GM18867 (cell line): ENCODE measurements around the gene PIK3IP1.

Source experiments
- ATAC-seq: cut with Tn5 transposase; IDR thresholded peaks from one replicate; pipeline ENCODE4 v1.9.1; 2021; ENCODE audit warnings: mild to moderate bottlenecking, moderate library complexity; ENCODE audit not compliant: unreplicated experiment

Gene PIK3IP1

GRCh38 chr22:31313366-31314147 lies 21.3 kb upstream of the PIK3IP1 start:
- no peak for ATAC-seq

GRCh38 chr22:31308181-31308580 lies 15.9 kb upstream of the PIK3IP1 start:
- no peak for ATAC-seq

- no peak for ATAC-seq
Observed at GRCh38 chr22:31305194-31305593, 12.9 kb upstream of the PIK3IP1 start.

GRCh38 chr22:31302537-31302936 lies 10.2 kb upstream of the PIK3IP1 start:
- ATAC-seq = no peak

- ATAC-seq = no peak
Observed at GRCh38 chr22:31302006-31302405, 9.7 kb upstream of the PIK3IP1 start.

- ATAC-seq = no peak
Observed at GRCh38 chr22:31300896-31301295, 8.6 kb upstream of the PIK3IP1 start.

- no peak for ATAC-seq
Observed at GRCh38 chr22:31295831-31296657, 3.8 kb upstream of the PIK3IP1 start.

- ATAC-seq = no peak
Observed at GRCh38 chr22:31295360-31295759, 3.1 kb upstream of the PIK3IP1 start.

- no peak for ATAC-seq
Observed at GRCh38 chr22:31291481-31292235, 630 bp downstream of the PIK3IP1 start.

GRCh38 chr22:31290494-31291471 lies 1.5 kb downstream of the PIK3IP1 start:
- peak; percentile 90 for ATAC-seq

- ATAC-seq = no peak
Observed at GRCh38 chr22:31289344-31289743, 2.9 kb downstream of the PIK3IP1 start.

GRCh38 chr22:31288496-31289240 lies 3.6 kb downstream of the PIK3IP1 start:
- no peak for ATAC-seq

GRCh38 chr22:31287818-31288495 lies 4.3 kb downstream of the PIK3IP1 start:
- no peak for ATAC-seq

- ATAC-seq = no peak
Observed at GRCh38 chr22:31286360-31287255, 5.7 kb downstream of the PIK3IP1 start.

GRCh38 chr22:31284281-31285155 lies 7.8 kb downstream of the PIK3IP1 start:
- ATAC-seq = no peak

- no peak for ATAC-seq
Observed at GRCh38 chr22:31282748-31283468, 9.4 kb downstream of the PIK3IP1 start.
